ENCODE measurements around the gene EGR4. TPM values are rescaled to one million over a fixed set of nuclear protein-coding genes. Genes with fewer than 3 reads are reported as not detected.

The EGR4 gene
- total RNA-seq, 2 donors from 2014 or later, result not detected

DNA sequence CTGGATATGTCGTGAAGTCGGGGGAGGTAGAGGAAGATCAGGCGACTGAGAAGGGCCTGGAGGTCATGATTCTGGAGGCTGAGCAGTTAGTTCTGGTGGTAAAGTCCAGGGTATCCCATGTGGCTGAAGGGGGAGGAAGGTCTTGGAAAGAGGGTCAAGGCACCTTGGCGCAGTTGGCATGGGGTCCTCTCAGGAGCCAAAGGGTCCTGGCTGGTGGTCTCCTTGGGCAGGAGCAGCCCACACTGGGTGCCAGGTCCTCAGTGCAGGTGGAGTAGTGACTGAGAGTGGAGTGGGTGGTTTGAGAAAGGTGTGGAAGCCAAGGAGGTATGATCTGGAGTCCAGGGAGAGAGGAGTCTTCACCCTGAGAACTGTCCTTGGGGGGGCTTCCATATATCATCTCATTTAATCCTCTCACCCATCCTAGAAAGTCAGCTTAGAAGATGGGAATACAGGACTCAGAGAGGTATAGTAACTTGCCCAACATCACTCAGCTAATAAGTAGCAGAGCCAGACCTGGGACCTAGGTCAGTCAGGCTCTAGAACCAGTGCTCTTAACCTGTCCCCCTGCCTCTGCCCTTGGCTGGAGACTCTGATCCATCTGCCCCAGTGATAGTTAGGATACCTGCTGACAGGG lies 33.5 kb downstream of the EGR4 start:
- TF ChIP-seq, protein P1, sequence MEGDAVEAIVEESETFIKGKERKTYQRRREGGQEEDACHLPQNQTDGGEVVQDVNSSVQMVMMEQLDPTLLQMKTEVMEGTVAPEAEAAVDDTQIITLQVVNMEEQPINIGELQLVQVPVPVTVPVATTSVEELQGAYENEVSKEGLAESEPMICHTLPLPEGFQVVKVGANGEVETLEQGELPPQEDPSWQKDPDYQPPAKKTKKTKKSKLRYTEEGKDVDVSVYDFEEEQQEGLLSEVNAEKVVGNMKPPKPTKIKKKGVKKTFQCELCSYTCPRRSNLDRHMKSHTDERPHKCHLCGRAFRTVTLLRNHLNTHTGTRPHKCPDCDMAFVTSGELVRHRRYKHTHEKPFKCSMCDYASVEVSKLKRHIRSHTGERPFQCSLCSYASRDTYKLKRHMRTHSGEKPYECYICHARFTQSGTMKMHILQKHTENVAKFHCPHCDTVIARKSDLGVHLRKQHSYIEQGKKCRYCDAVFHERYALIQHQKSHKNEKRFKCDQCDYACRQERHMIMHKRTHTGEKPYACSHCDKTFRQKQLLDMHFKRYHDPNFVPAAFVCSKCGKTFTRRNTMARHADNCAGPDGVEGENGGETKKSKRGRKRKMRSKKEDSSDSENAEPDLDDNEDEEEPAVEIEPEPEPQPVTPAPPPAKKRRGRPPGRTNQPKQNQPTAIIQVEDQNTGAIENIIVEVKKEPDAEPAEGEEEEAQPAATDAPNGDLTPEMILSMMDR (IDR thresholded peaks at IDR 0.05), result no peak
- Histone ChIP-seq H3K36me3 (no peaks in the 10 kb centered on the region), H3K9me3 (no peaks in the 10 kb centered on the region), H3K4me1 (ENCODE audit: control insufficient read depth in 1 of 2, low read depth in 2 of 2) (no peaks in the 10 kb centered on the region), H3K27me3 (replicated peaks; ENCODE audit: insufficient read depth) (no peaks in the 10 kb centered on the region), H3K27ac (no peak overlapping the region), H3K4me3 (no peak overlapping the region)
- DNase-seq (ENCODE audit: low spot score) (no peak), ATAC-seq (ENCODE audit: insufficient number of reproducible peaks, low FRiP score, low read depth) (no peak)

DNA sequence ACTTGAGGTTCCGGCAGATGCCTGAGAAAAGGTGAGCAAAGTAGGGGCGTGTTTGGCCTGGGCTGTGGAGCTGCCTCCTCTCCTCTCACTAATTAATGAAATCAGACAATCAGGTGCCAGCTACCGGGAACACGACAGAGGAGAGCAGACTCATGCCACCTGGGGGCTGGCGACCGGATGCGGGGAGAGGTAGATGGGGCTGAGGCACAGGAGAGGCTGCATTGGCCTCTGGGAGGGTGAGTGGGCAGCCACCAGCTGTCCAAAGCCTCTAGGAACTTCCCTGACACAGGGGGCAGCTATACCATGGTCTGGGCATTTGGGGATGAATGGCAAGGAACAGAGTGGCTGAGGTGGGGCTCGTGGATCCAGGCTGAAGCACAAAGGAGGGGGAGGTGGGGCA lies 34.1 kb downstream of the EGR4 start:
- Histone ChIP-seq H3K9me3 (no peaks in the 10 kb centered on the region), H3K4me3 (no peak overlapping the region), H3K27me3 (replicated peaks; ENCODE audit: insufficient read depth) (no peaks in the 10 kb centered on the region), H3K36me3 (no peaks in the 10 kb centered on the region), H3K4me1 (ENCODE audit: control insufficient read depth in 1 of 2, low read depth in 2 of 2) (no peaks in the 10 kb centered on the region), H3K27ac (no peak overlapping the region)
- TF ChIP-seq, protein P1 (IDR thresholded peaks at IDR 0.05), result no peak
- ATAC-seq (ENCODE audit: insufficient number of reproducible peaks, low FRiP score, low read depth), result no peak
- no peak for DNase-seq (ENCODE audit: low spot score)

DNA sequence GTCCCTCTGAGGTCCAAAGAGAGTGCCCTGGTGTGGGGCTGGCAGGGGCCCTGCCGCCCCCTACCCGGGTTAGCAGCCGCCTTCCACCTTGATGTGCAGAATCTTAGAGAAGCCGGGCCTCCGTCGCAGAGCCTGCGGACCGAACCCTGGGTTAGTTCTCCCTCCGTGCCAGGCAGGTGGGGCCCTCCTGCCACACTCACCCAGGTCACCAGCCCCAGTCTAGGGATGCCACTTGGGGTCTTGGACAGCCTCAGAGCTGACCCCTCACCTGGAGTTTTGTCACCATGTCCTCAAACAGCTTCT lies 34.5 kb downstream of the EGR4 start:
- ATAC-seq (ENCODE audit: insufficient number of reproducible peaks, low FRiP score, low read depth) (no peak), DNase-seq (ENCODE audit: low spot score) (no peak)
- Histone ChIP-seq H3K4me3 (no peak overlapping the region), H3K4me1 (ENCODE audit: control insufficient read depth in 1 of 2, low read depth in 2 of 2) (no peaks in the 10 kb centered on the region), H3K27ac (no peak overlapping the region), H3K36me3 (peaks cover 4% of the 10 kb centered on the region), H3K27me3 (replicated peaks; ENCODE audit: insufficient read depth) (no peaks in the 10 kb centered on the region), H3K9me3 (no peaks in the 10 kb centered on the region)
- TF ChIP-seq, protein P1 (IDR thresholded peaks at IDR 0.05), result no peak

DNA sequence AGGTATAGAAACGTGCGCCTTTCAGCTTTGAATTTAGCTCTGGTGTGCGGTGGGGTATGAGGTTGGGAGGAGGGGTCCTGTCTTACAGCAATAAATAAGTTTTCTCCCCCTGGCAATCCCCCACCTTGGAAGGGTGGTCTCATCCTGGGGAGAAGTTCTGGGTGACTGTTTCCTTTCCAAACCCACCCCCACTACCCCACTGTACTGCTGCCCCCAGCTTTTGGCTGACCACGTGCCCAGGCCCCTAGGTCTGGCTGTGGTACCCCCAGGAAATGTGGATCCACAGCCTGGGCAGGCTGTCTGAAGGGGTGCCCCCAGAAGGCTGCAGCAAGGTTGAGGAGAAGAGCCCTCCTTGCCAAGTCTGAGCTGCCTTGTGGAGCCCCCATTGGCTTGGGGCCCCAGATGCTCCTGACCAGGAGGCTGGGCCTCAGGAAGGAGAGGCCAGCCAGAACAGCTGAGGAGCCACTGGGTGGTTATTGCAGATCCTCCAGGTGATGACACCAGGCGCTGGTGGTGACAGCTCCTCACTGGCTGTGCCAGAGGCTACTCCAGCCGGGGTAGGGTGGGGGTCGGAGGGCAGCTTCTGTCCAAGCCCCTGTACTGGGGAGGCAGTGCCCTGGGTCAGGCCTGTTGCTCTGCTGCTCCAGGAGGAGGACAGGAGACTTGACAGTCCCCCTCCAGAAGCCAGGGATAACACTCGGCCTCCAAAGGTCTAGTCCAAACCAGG lies 35.0 kb downstream of the EGR4 start:
- ATAC-seq (ENCODE audit: insufficient number of reproducible peaks, low FRiP score, low read depth), result no peak
- Histone ChIP-seq H3K27ac (no peak overlapping the region), H3K4me3 (no peak overlapping the region), H3K4me1 (ENCODE audit: control insufficient read depth in 1 of 2, low read depth in 2 of 2) (no peaks in the 10 kb centered on the region), H3K9me3 (no peaks in the 10 kb centered on the region), H3K36me3 (peaks cover 9% of the 10 kb centered on the region), H3K27me3 (replicated peaks; ENCODE audit: insufficient read depth) (no peaks in the 10 kb centered on the region)
- DNase-seq (ENCODE audit: low spot score), result no peak
- TF ChIP-seq, protein P1 (IDR thresholded peaks at IDR 0.05), result no peak

DNA sequence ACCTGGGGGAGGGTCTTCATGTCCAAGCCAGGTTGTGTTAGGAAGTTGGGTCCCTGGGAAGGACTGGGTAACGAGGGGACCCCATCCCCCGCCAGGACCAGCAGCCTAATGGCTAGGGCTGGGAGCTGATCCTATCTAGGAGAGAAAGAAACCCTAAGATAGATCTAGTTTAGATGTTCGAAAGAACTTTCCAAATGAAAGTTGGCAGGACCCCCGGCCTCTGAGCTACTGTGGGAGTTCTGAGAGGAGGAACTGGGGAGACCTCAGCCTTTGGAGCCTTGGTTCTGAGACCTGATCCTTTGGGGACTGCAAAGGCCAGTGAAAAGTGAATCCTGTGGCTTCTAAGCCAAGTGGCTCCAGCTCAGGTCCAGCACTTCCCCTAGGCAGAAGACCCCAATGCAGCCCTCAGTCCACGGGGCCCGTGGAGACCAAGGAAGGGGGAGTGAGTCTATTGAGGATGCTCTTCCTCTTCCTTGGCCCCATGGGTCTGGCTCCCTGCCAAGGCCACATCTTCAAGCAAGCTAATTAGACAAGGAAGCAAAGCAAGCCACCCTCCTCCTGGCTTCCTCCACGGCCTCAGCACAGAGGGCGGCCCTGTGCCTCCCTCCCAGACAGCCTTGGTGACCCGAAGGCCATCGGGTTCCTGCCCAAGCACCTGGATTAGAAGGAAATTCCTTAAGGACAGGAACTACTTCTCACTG lies 35.8 kb downstream of the EGR4 start:
- DNase-seq (ENCODE audit: low spot score) (no peak), ATAC-seq (ENCODE audit: insufficient number of reproducible peaks, low FRiP score, low read depth) (no peak)
- H3K27ac ChIP-seq, result no peak overlapping the region
- H3K27me3 ChIP-seq (replicated peaks; ENCODE audit: insufficient read depth), result no peaks in the 10 kb centered on the region
- H3K4me1 ChIP-seq (ENCODE audit: control insufficient read depth in 1 of 2, low read depth in 2 of 2), result no peaks in the 10 kb centered on the region
- no peak overlapping the region for H3K4me3 ChIP-seq
- TF ChIP-seq, protein P1 (IDR thresholded peaks at IDR 0.05), result no peak
- H3K36me3 ChIP-seq, result peaks cover 17% of the 10 kb centered on the region
- no peaks in the 10 kb centered on the region for H3K9me3 ChIP-seq

Data from thoracic aorta (tissue), 2 donors.